Stomach (tissue), 9 donors: ENCODE data around the gene WDR86. TPM values are rescaled to one million over a fixed set of nuclear protein-coding genes. Genes with fewer than 3 reads are reported as not detected.

Experiments used
- DNase-seq, 2 donors: peaks; one replicate each; pipeline versions ENCODE4 v3.0.0 to v3.0.0-alpha.2; 2013 to 2019
- H3K27ac ChIP-seq, 5 donors: fragments of 200-600 bp in 4 of 5; sonication (generic) in 4 of 5; one replicate each; pipeline ENCODE4 v1.5.1; 2013 to 2019; ENCODE audit warnings: mild to moderate bottlenecking in 1 of 5, moderate library complexity in 1 of 5
- H3K27me3 ChIP-seq, 3 donors: fragments of 200-600 bp; sonication (generic); one replicate each; pipeline ENCODE4 v1.5.1; 2017 to 2019; ENCODE audit warnings: mixed run types in 1 of 3
- H3K36me3 ChIP-seq, 4 donors: fragments of 200-600 bp; sonication (generic); 1 replicate in 3 of 4; 2 replicates in 1 of 4; pipeline ENCODE4 v1.5.1; 2016 to 2019
- H3K4me1 ChIP-seq, 4 donors: fragments of 200-600 bp; sonication (generic); one replicate each; pipeline ENCODE4 v1.5.1; 2016 to 2019
- H3K4me3 ChIP-seq, 4 donors: fragments of 200-600 bp; sonication (generic) in 3 of 4; one replicate each; pipeline ENCODE4 v1.5.1; 2016 to 2019; ENCODE audit warnings: mild to moderate bottlenecking in 1 of 4
- H3K9me3 ChIP-seq, 4 donors: fragments of 200-600 bp; sonication (generic); one replicate each; pipeline ENCODE4 v1.5.1; 2016 to 2019
- CTCF ChIP-seq, 7 experiments: fragments of 450-650 bp in 4 of 7; fragments of 200-600 bp in 3 of 7; sonication (generic) in 3 of 7; IDR thresholded peaks; one replicate each; pipeline ENCODE4 v1.5.1; 2016 to 2019; ENCODE audit warnings: antibody characterized with exemption in 7 of 7, control low read depth in 2 of 7, mild to moderate bottlenecking in 1 of 7
- EP300 ChIP-seq: sonication (generic); formaldehyde crosslinking; IDR thresholded peaks from one replicate; pipeline ENCODE4 v1.6.1; 2017; ENCODE audit warnings: antibody characterized with exemption
- POLR2A ChIP-seq, 4 donors: fragments of 450-650 bp; IDR thresholded peaks; one replicate each; pipeline ENCODE4 v1.6.1; 2016; ENCODE audit warnings: antibody characterized with exemption in 4 of 4, control low read depth in 2 of 4, mild to moderate bottlenecking in 1 of 4, moderate library complexity in 1 of 4
- POLR2AphosphoS5 ChIP-seq, 3 donors: sonication (generic); formaldehyde crosslinking; IDR thresholded peaks; one replicate each; pipeline ENCODE4 v1.6.1; 2016; ENCODE audit warnings: antibody characterized with exemption in 3 of 3
- WGBS, 5 donors: extraction: QIAGEN DNeasy Blood & Tissue Kit in 3 of 5; methylation state at CpG; one replicate each; pipeline versions ENCODE4 v1.1.5 to v1.1.7; 2013 to 2018; 5-methylcytosine and 5-hydroxymethylcytosine counted together
- intact Hi-C: fragments of 100-400 bp; cut with DNase I; formaldehyde crosslinking; loops from one replicate; pipeline ENCODE4 v1.15.1; 2023; ENCODE audit warnings: low total_unique reads
- polyA plus RNA-seq, 3 donors: library from polyadenylated mRNA; stranded (reverse); fragments of 200-250 nt; gene quantifications; one replicate each; pipeline ENCODE4 v1.2.3, GENCODE V29; 2013
- total RNA-seq, 5 donors: library from RNA; depleted of rRNA; stranded (reverse); fragments of >200 nt; gene quantifications; one replicate each; pipeline versions ENCODE4 v1.1.0 to v1.2.3, GENCODE V29; 2014 to 2016
- donor health status: healthy with polysubstance abuse.
- donor health status: Bipolar disorder and iron deficiency.
- donor health status: healthy.

The WDR86 gene
- total and polyA plus RNA-seq, 8 donors, result 1.2 to 15.8 (median 5.2) TPM

- Histone ChIP-seq H3K36me3 (no peaks in the 10 kb centered on the region), H3K4me3 (no peak overlapping the region), H3K9me3 (peaks cover 0 to 24% (median 10%) of the 10 kb centered on the region in 4 donors), H3K27me3 (no peaks in the 10 kb centered on the region), H3K27ac (no peak overlapping the region), H3K4me1 (peaks cover 8 to 35% (median 24%) of the 10 kb centered on the region in 4 donors)
- intact Hi-C loops, result no loop called here
- DNase-seq, result no peak
- TF ChIP-seq POLR2A (IDR thresholded peaks at IDR 0.05), result no peak
- TF ChIP-seq POLR2AphosphoS5 (IDR thresholded peaks at IDR 0.05), result no peak
- no peak for TF ChIP-seq CTCF (IDR thresholded peaks at IDR 0.05)
- no peak for TF ChIP-seq EP300
- WGBS, 5 donors, result 74 to 83% (median 80%) methylated on average over 5 of the region's 5 CpGs
Observed at GRCh38 chr7:151423936-151424335, 14.1 kb upstream of the WDR86 start.

GRCh38 chr7:151423226-151423625 lies 13.4 kb upstream of the WDR86 start:
- Histone ChIP-seq H3K4me1 (peaks cover under 1 to 28% (median 17%) of the 10 kb centered on the region in 4 donors), H3K9me3 (peaks cover 0 to 27% (median 10%) of the 10 kb centered on the region in 4 donors), H3K27ac (no peak overlapping the region), H3K27me3 (no peaks in the 10 kb centered on the region), H3K4me3 (no peak overlapping the region), H3K36me3 (no peaks in the 10 kb centered on the region)
- DNase-seq, result no peak
- 71 to 80% (median 78%) methylated on average over 7 of the region's 7 CpGs for WGBS, 5 donors
- no peak for TF ChIP-seq POLR2AphosphoS5 (IDR thresholded peaks at IDR 0.05)
- no peak for TF ChIP-seq POLR2A (IDR thresholded peaks at IDR 0.05)
- TF ChIP-seq CTCF (IDR thresholded peaks at IDR 0.05), result no peak
- intact Hi-C loops, result no loop called here

- WGBS, 5 donors, result 79 to 86% (median 84%) methylated on average over 5 of the region's 5 CpGs
- Histone ChIP-seq H3K4me1 (peaks cover 0 to 21% (median 10%) of the 10 kb centered on the region in 4 donors), H3K27ac (no peak overlapping the region), H3K36me3 (no peaks in the 10 kb centered on the region), H3K27me3 (no peaks in the 10 kb centered on the region), H3K9me3 (peaks cover 0 to 27% (median 10%) of the 10 kb centered on the region in 4 donors), H3K4me3 (no peak overlapping the region)
- DNase-seq, result no peak
- no peak for TF ChIP-seq EP300
- no peak for TF ChIP-seq POLR2A (IDR thresholded peaks at IDR 0.05)
- no peak for TF ChIP-seq CTCF (IDR thresholded peaks at IDR 0.05)
- intact Hi-C loops, result no loop called here
Observed at GRCh38 chr7:151422212-151422611, 12.4 kb upstream of the WDR86 start.

- peaks cover 0 to 12% (median 0%) of the 10 kb centered on the region in 4 donors for H3K4me1 ChIP-seq
- no peak for DNase-seq
- peaks cover 0 to 27% (median 10%) of the 10 kb centered on the region in 4 donors for H3K9me3 ChIP-seq
- no peaks in the 10 kb centered on the region for H3K36me3 ChIP-seq
- WGBS, 5 donors, result 35 to 67% (median 55%) methylated on average over 5 of the region's 5 CpGs
- H3K27ac ChIP-seq, result no peak overlapping the region
- intact Hi-C loops, result no loop called here
- H3K27me3 ChIP-seq, result no peaks in the 10 kb centered on the region
- no peak overlapping the region for H3K4me3 ChIP-seq
- TF ChIP-seq EP300, result no peak
- no peak for TF ChIP-seq CTCF (IDR thresholded peaks at IDR 0.05)
- no peak for TF ChIP-seq POLR2AphosphoS5 (IDR thresholded peaks at IDR 0.05)
- no peak for TF ChIP-seq POLR2A (IDR thresholded peaks at IDR 0.05)
Observed at GRCh38 chr7:151420144-151420543, 10.3 kb upstream of the WDR86 start.
